Measurements from ENCODE around the gene INAFM1. TPM values are rescaled to one million over a fixed set of nuclear protein-coding genes. Genes with fewer than 3 reads are reported as not detected.

INAFM1 gene
- total RNA-seq, 4 donors from 2014 or later, result 6.6 to 13.5 (median 10.6) TPM

DNA sequence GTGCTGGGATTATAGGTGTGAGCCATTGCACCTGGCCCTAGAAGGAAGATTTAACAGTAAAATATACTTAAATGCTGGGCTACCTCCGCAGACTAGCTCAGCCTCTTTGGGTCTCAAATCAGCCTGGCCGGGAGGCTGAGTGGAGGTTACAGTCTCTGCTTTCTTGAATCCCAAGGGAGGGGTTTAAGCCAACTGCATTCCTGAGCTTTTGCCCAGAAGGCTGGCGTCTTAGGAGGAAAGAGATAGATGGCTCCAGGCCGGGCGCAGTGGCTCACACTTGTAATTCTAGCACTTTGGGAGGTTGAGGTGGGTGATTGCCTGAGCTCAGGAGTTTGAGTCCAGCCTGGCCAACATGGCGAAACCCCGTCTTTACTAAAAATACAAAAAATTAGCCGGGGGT lies 34.4 kb downstream of the INAFM1 start:
- Histone ChIP-seq H3K9me3 (no peaks in the 10 kb centered on the region), H3K27me3 (peaks cover 13% of the 10 kb centered on the region), H3K36me3 (no peaks in the 10 kb centered on the region), H3K27ac (no peak overlapping the region), H3K4me3 (no peak overlapping the region), H3K4me1 (peaks cover 11% of the 10 kb centered on the region)
- 42% methylated on average over 8 of the region's 8 CpGs for WGBS
- TF ChIP-seq, protein P1, sequence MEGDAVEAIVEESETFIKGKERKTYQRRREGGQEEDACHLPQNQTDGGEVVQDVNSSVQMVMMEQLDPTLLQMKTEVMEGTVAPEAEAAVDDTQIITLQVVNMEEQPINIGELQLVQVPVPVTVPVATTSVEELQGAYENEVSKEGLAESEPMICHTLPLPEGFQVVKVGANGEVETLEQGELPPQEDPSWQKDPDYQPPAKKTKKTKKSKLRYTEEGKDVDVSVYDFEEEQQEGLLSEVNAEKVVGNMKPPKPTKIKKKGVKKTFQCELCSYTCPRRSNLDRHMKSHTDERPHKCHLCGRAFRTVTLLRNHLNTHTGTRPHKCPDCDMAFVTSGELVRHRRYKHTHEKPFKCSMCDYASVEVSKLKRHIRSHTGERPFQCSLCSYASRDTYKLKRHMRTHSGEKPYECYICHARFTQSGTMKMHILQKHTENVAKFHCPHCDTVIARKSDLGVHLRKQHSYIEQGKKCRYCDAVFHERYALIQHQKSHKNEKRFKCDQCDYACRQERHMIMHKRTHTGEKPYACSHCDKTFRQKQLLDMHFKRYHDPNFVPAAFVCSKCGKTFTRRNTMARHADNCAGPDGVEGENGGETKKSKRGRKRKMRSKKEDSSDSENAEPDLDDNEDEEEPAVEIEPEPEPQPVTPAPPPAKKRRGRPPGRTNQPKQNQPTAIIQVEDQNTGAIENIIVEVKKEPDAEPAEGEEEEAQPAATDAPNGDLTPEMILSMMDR (IDR thresholded peaks at IDR 0.05), result no peak
- TF ChIP-seq EP300 (IDR thresholded peaks at IDR 0.05) (no peak), POLR2AphosphoS5 (IDR thresholded peaks at IDR 0.05) (no peak), POLR2A (IDR thresholded peaks at IDR 0.05) (no peak)
- DNase-seq (ENCODE audit: low spot score in 2 of 2), result no peak

DNA sequence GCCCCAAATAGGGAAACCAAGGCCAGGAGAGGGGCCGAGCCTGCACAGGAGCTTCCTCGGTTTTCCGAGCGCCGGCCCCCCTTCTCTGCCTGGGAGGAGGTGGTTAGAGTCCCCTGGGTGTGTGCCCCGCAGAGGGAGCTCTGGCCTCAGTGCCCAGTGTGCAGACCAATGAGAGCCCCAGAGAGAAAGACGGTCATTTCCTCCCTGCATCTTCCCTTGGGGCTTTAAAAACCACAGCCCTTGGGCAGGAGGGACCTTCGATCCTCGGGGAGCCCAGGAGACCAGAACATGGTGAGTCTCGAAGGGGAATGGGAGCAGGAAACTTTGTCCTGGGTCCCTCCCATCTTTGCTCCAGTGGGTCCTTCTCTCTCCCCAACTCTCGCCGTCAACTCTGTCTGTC lies 34.9 kb downstream of the INAFM1 start, which contains the start of gene C5AR1:
TSS of gene C5AR1 (plus strand) at position 254 of the 400 bp plus-strand sequence. CDS start at position 289, 35 bp downstream.
- Histone ChIP-seq H3K27ac (no peak within 1 kb of the TSS), H3K4me3 (peak within 1 kb of the TSS; percentile 12)

DNA sequence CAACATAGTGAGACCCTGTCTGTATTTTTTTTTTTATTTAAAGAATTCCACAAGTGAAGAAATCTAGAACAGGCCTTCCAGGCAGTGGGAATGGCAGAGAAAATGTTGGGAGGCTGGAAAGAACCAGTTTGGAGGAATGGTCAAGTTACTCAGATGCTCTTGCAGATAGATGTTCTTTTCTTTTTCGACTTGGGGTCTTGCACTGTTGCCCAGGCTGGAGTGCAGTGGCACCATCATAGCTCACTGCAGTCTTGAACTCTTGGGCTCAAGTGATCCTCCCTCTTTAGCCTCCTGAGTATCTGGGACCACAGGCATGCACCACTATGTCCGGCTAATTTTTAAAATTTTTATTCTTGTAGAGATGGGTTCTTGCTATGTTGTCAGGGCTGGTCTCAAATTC lies 35.6 kb downstream of the INAFM1 start:
- peaks cover 13% of the 10 kb centered on the region for H3K27me3 ChIP-seq
- H3K4me1 ChIP-seq, result peaks cover 6% of the 10 kb centered on the region
- H3K27ac ChIP-seq, result no peak overlapping the region
- no peaks in the 10 kb centered on the region for H3K36me3 ChIP-seq
- peak overlapping the region; percentile 12 for H3K4me3 ChIP-seq
- DNase-seq (ENCODE audit: low spot score in 2 of 2), result no peak
- WGBS, result 74% methylated on average over 2 of the region's 2 CpGs
- no peaks in the 10 kb centered on the region for H3K9me3 ChIP-seq
- TF ChIP-seq, protein P1 (IDR thresholded peaks at IDR 0.05), result no peak
- TF ChIP-seq POLR2A (IDR thresholded peaks at IDR 0.05) (no peak), EP300 (IDR thresholded peaks at IDR 0.05) (no peak), POLR2AphosphoS5 (IDR thresholded peaks at IDR 0.05) (no peak)

More for the DNA sequence above, 34.9 kb downstream of the INAFM1 start, which contains the start of gene C5AR1:
- no peaks in the 10 kb centered on the region for H3K36me3 ChIP-seq
- H3K27me3 ChIP-seq, result peaks cover 13% of the 10 kb centered on the region
- TF ChIP-seq EP300 (IDR thresholded peaks at IDR 0.05) (no peak), POLR2AphosphoS5 (IDR thresholded peaks at IDR 0.05) (no peak), POLR2A (IDR thresholded peaks at IDR 0.05) (no peak)
- TF ChIP-seq, protein P1 (IDR thresholded peaks at IDR 0.05), result no peak
- no peak for DNase-seq (ENCODE audit: low spot score in 2 of 2)
- H3K9me3 ChIP-seq, result no peaks in the 10 kb centered on the region
- 44% methylated on average over 12 of the region's 12 CpGs for WGBS
- H3K4me1 ChIP-seq, result peaks cover 11% of the 10 kb centered on the region

DNA sequence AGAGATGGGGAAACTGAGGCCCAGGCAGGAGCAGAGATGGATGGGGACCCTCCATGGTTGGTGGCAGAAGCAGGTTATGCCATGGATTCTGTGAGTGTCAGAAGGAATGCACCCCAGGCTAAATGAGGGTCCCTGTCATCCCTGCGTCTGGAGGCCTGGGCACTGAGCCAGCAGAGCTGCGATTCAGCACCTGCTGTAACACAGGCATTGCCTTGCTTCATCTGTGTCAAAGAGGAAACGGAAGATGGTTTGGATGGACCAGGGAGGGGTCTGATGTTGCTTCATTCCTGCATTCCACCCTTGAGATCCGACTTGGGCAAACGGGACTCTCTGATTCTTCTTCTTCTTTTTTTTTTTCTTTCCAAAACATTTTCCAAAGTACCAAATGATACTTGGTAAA lies 36.1 kb downstream of the INAFM1 start:
- no peaks in the 10 kb centered on the region for H3K9me3 ChIP-seq
- WGBS, result 13% methylated on average over 5 of the region's 5 CpGs
- peak overlapping the region; percentile 12 for H3K4me3 ChIP-seq
- no peaks in the 10 kb centered on the region for H3K36me3 ChIP-seq
- H3K4me1 ChIP-seq, result peaks cover 4% of the 10 kb centered on the region
- DNase-seq (ENCODE audit: low spot score in 2 of 2), result no peak
- H3K27me3 ChIP-seq, result peaks cover 13% of the 10 kb centered on the region
- no peak for TF ChIP-seq POLR2AphosphoS5 (IDR thresholded peaks at IDR 0.05)
- no peak for TF ChIP-seq POLR2A (IDR thresholded peaks at IDR 0.05)
- TF ChIP-seq, protein P1 (IDR thresholded peaks at IDR 0.05), result no peak
- TF ChIP-seq EP300 (IDR thresholded peaks at IDR 0.05), result no peak
- H3K27ac ChIP-seq, result no peak overlapping the region

DNA sequence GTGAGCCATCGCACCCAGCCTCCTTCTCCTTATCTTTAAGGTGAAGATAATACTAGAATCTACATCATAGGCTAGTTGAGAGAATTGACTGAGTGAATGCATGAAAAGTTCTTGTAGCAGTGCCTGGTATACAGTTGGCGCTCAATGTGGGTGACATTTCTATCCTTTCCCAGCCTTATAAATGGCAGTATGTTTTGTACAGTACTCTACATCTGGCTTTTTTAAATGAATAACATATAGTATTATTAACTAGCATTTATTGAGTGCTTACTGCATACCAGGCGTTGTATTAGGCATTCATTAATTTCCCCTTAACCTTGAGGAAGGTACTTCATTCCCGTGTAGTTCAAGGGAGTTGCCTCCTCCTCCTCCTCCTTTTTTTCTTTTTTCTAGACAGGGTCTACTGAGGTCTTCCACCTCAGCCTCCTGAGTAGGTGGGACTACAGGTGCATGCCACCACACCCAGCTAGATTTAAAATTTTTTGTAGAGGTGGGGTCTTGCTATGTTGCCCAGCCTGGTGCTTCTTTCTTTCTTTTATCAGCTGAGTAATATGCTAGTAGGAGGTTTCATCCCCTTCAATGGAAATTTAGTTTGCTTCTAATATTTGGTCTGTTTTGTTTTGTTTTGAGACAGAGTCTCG lies 37.8 kb downstream of the INAFM1 start:
- Histone ChIP-seq H3K9me3 (no peaks in the 10 kb centered on the region), H3K4me1 (peaks cover 4% of the 10 kb centered on the region), H3K27me3 (peaks cover 13% of the 10 kb centered on the region), H3K27ac (no peak overlapping the region), H3K4me3 (no peak overlapping the region), H3K36me3 (no peaks in the 10 kb centered on the region)
- no peak for DNase-seq (ENCODE audit: low spot score in 2 of 2)
- TF ChIP-seq, protein P1 (IDR thresholded peaks at IDR 0.05), result no peak
- TF ChIP-seq POLR2AphosphoS5 (IDR thresholded peaks at IDR 0.05) (no peak), EP300 (IDR thresholded peaks at IDR 0.05) (no peak)
- 90% methylated on average over 5 of the region's 5 CpGs for WGBS
